H1 (cell line): ENCODE results near the gene MAK.

Experiments used
- ATF2 ChIP-seq: IDR thresholded peaks from 2 replicates; pipeline ENCODE4 v1.6.1; 2012; ENCODE audit warnings: low read length, inconsistent platforms
- POLR2A ChIP-seq, 2 experiments: IDR thresholded peaks; 1 replicate in 1 of 2; 2 replicates in 1 of 2; pipeline ENCODE4 v1.6.1; 2011; ENCODE audit warnings: low read depth in 2 of 2, low read length in 2 of 2, mild to moderate bottlenecking in 2 of 2; ENCODE audit errors: control extremely low read depth in 1 of 2

- TF ChIP-seq ATF2 (no peak), POLR2A (IDR thresholded peaks at IDR 0.05; ENCODE audit: control extremely low read depth in 1 of 2, low read depth in 2 of 2, low read length in 2 of 2) (no peak)
Observed at GRCh38 chr6:10862361-10862760, 24.0 kb upstream of the MAK start.
